ENCODE data around the gene WDR46. TPM values are rescaled to one million over a fixed set of nuclear protein-coding genes. Genes with fewer than 3 reads are reported as not detected.

The WDR46 gene
- total RNA-seq, 4 donors from 2014 or later = 46.5 to 88.4 (median 69.1) TPM

GRCh38 chr6:33279257-33279695 lies 9.8 kb downstream of the WDR46 start:
- 65 to 73% methylated on average over 12 of the region's 13 CpGs for WGBS, 2 donors
- Histone ChIP-seq H3K27ac (no peak overlapping the region), H3K9me3 (no peaks in the 10 kb centered on the region), H3K4me1 (peaks cover 0 to 46% (median 34%) of the 10 kb centered on the region in 4 donors), H3K4me3 (no peak overlapping the region), H3K27me3 (no peaks in the 10 kb centered on the region), H3K36me3 (peaks cover 3 to 81% (median 25%) of the 10 kb centered on the region in 3 donors)
- DNase-seq (ENCODE audit: low spot score in 2 of 2) = no peak
- TF ChIP-seq POLR2A (IDR thresholded peaks at IDR 0.05) (no peak), CTCF (IDR thresholded peaks at IDR 0.05) (no peak), EP300 (IDR thresholded peaks at IDR 0.05) (no peak)

DNA sequence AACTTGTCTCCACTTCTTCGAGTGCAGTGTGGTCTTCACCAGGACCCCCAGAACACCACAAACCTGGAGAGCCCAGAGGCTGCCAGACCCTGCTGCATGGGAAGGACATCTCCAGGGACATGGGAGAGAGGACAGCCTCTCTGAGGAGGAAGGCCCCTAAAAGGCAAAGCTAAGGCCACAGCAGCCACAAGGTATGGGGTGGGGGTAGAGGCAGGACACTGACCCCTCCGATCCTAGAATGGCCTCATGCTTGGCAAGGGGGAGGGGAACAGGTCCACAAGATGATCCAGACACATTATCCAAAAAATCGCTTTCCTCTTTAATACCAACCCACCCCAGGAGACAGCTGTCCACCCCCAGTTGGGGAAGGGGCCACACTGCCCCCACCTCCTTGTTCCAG lies 10.2 kb downstream of the WDR46 start:
- DNase-seq (ENCODE audit: low spot score in 2 of 2) = no peak
- Histone ChIP-seq H3K9me3 (no peaks in the 10 kb centered on the region), H3K27me3 (no peaks in the 10 kb centered on the region), H3K36me3 (peaks cover 3 to 81% (median 25%) of the 10 kb centered on the region in 3 donors), H3K4me3 (no peak overlapping the region), H3K4me1 (peaks cover 0 to 50% (median 38%) of the 10 kb centered on the region in 4 donors), H3K27ac (no peak overlapping the region)
- no peak for TF ChIP-seq POLR2A (IDR thresholded peaks at IDR 0.05)
- WGBS, 2 donors = 80 to 82% methylated on average over 3 of the region's 3 CpGs

- 70 to 72% methylated on average over 7 to 9 of the region's 9 CpGs for WGBS, 2 donors
- no peak for DNase-seq (ENCODE audit: low spot score in 2 of 2)
- H3K4me3 ChIP-seq = no peak overlapping the region
- H3K4me1 ChIP-seq = peaks cover 1 to 55% (median 42%) of the 10 kb centered on the region in 4 donors
- H3K9me3 ChIP-seq = no peaks in the 10 kb centered on the region
- no peak for TF ChIP-seq CTCF (IDR thresholded peaks at IDR 0.05)
- TF ChIP-seq EP300 (IDR thresholded peaks at IDR 0.05) = no peak
- no peak for TF ChIP-seq POLR2A (IDR thresholded peaks at IDR 0.05)
- peak overlapping the region in 3 of 4 donors; percentile 85 to 95 (median 89) for H3K27ac ChIP-seq
- no peaks in the 10 kb centered on the region for H3K27me3 ChIP-seq
- H3K36me3 ChIP-seq = peaks cover 0 to 81% (median 25%) of the 10 kb centered on the region in 3 donors
These were observed 10.7 kb downstream of the WDR46 start for GRCh38 chr6:33278392-33278741.

GRCh38 chr6:33277663-33278391 lies 11.2 kb downstream of the WDR46 start:
- Histone ChIP-seq H3K4me1 (peaks cover 3 to 60% (median 48%) of the 10 kb centered on the region in 4 donors), H3K27ac (peak overlapping the region; percentile 54 to 95 (median 87)), H3K36me3 (peaks cover 0 to 79% (median 25%) of the 10 kb centered on the region in 3 donors)

More at GRCh38 chr6:33277663-33278391, 11.2 kb downstream of the WDR46 start:
- no peaks in the 10 kb centered on the region for H3K27me3 ChIP-seq
- H3K9me3 ChIP-seq = no peaks in the 10 kb centered on the region
- peak overlapping the region; percentile 39 to 95 (median 68) for H3K4me3 ChIP-seq
- TF ChIP-seq POLR2A (IDR thresholded peaks at IDR 0.05) (no peak), CTCF (IDR thresholded peaks at IDR 0.05) (no peak), EP300 (IDR thresholded peaks at IDR 0.05) (no peak)
- 37 to 38% methylated on average over 33 to 37 of the region's 39 CpGs for WGBS, 2 donors
- DNase-seq (ENCODE audit: low spot score in 2 of 2) = no peak
